ENCODE data around the gene NUMBL. TPM values are rescaled to one million over a fixed set of nuclear protein-coding genes. Genes with fewer than 3 reads are reported as not detected.
A peak's percentile ranks its signal among the peaks of the same experiment; 100 is the strongest.

Gene NUMBL
- total RNA-seq, 2 donors from 2014 or later, result 9.1 to 73.5 TPM

GRCh38 chr19:40719414-40719894 lies 29.0 kb upstream of the NUMBL start:
- Histone ChIP-seq H3K27ac (peak overlapping the region; percentile 52 to 99 (median 98)), H3K9me3 (no peaks in the 10 kb centered on the region), H3K36me3 (replicated peaks in 1 of 2; ENCODE audit: insufficient read depth in 1 of 2, low read depth in 2 of 2) (peaks cover 0 to 3% of the 10 kb centered on the region in 2 donors), H3K4me1 (peaks cover 52% of the 10 kb centered on the region), H3K4me3 (peak overlapping the region; percentile 36 to 83), H3K27me3 (no peaks in the 10 kb centered on the region)
- no peak for DNase-seq
- TF ChIP-seq CTCF (IDR thresholded peaks at IDR 0.05), result no peak
- 27 to 31% methylated on average over 7 of the region's 7 CpGs for WGBS, 2 donors
- ATAC-seq, result no peak
- intact Hi-C loops (cut with DNase I), result no loop called here

DNA sequence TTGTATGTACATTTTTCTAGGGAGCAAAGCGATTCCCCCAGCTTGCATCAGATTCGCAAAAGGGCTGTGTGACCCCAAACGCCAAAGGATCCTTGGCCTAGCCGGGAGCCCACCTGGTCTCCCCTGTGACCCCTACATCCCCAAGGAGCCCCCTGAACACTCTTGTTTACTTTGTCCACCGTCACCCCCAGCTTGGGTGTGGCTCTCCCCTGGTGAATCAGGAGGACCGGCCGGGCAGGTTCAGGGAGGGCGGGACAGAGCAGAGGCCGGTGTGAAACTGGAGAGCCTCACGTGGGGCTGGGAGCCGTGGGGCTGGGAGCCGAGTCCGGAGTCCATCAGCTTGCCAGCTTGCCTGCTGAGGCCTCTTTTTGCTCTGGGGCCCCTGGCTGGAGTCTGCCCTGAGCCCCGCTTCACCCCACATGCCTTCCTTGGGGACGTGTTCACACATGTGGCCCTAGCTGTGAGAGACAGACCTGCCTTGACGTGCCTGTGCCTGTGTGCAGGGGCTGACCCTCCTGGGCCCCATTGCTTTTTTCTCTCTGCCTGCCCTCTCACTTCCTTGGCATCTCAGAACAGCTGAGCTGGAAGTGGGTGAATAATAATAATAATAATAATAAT lies 28.4 kb upstream of the NUMBL start:
- WGBS, 2 donors, result 6% methylated on average over 7 to 13 of the region's 16 CpGs
- TF ChIP-seq POLR2A (IDR thresholded peaks at IDR 0.05) (peak; percentile 48 to 63 (median 58)), CTCF (IDR thresholded peaks at IDR 0.05) (peak in 1 of 7 experiments; percentile 10)
- peak; percentile 23 for ATAC-seq

DNA sequence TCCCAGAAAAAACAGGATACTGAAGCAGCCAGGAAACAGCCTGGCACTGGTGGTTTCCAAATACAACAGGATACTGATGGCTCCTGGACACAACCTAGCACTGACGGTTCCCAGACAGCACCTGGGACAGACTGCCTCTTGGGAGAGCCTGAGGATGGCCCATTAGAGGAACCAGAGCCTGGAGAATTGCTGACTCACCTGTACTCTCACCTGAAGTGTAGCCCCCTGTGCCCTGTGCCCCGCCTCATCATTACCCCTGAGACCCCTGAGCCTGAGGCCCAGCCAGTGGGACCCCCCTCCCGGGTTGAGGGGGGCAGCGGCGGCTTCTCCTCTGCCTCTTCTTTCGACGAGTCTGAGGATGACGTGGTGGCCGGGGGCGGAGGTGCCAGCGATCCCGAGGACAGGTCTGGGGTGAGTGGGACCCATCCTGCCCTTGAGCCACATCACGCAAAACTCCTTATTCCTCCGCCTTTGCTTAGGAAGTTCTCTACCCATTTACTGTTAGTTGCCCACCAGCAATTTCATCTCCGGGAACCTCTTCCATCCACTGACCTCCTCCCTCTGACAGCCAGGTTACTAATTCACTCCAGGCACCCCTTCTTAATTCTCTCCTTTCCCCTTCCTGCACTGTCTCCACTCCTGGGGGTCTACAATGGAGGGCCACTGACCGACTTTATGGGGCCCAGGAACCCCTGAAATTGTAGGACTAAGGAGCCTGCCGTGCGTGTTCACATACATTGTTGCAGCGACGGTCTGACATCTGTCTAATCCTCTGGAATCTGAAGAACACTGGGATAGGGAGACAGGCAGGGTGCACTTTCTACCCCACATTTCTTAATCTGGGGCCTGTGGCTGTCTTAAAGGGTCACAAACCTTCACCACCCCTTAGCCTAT lies 27.7 kb upstream of the NUMBL start:
- intact Hi-C loops (cut with DNase I), result no loop called here
- Histone ChIP-seq H3K9me3 (no peaks in the 10 kb centered on the region), H3K27ac (peak overlapping the region; percentile 93 to 99 (median 98)), H3K27me3 (no peaks in the 10 kb centered on the region), H3K36me3 (replicated peaks in 1 of 2; ENCODE audit: insufficient read depth in 1 of 2, low read depth in 2 of 2) (no peaks in the 10 kb centered on the region), H3K4me1 (peaks cover 58% of the 10 kb centered on the region), H3K4me3 (peak overlapping the region; percentile 36 to 83)
- 8 to 21% methylated on average over 16 to 19 of the region's 20 CpGs for WGBS, 2 donors
- DNase-seq, result peak; percentile 43 to 52 (median 47)
- no peak for ATAC-seq
- TF ChIP-seq POLR2A (IDR thresholded peaks at IDR 0.05) (no peak), CTCF (IDR thresholded peaks at IDR 0.05) (no peak)

More for the DNA sequence above, 28.4 kb upstream of the NUMBL start:
- Histone ChIP-seq H3K4me3 (peak overlapping the region; percentile 36 to 83), H3K9me3 (no peaks in the 10 kb centered on the region), H3K4me1 (peaks cover 58% of the 10 kb centered on the region), H3K27ac (peak overlapping the region; percentile 93 to 99 (median 98)), H3K36me3 (replicated peaks in 1 of 2; ENCODE audit: insufficient read depth in 1 of 2, low read depth in 2 of 2) (no peaks in the 10 kb centered on the region), H3K27me3 (no peaks in the 10 kb centered on the region)
- intact Hi-C loops (cut with DNase I), result no loop called here
- DNase-seq, result peak; percentile 85 to 93 (median 90)

- intact Hi-C loops (cut with DNase I), result no loop called here
- no peak for TF ChIP-seq CTCF (IDR thresholded peaks at IDR 0.05)
- TF ChIP-seq POLR2A (IDR thresholded peaks at IDR 0.05), result no peak
- peak in 3 of 4 donors; percentile 57 to 61 (median 60) for DNase-seq
- no peak for ATAC-seq
- peak overlapping the region; percentile 36 to 83 for H3K4me3 ChIP-seq
- H3K36me3 ChIP-seq (replicated peaks in 1 of 2; ENCODE audit: insufficient read depth in 1 of 2, low read depth in 2 of 2), result no peaks in the 10 kb centered on the region
- peak overlapping the region; percentile 93 to 99 (median 98) for H3K27ac ChIP-seq
- no peaks in the 10 kb centered on the region for H3K27me3 ChIP-seq
- H3K4me1 ChIP-seq, result peaks cover 55% of the 10 kb centered on the region
- H3K9me3 ChIP-seq, result no peaks in the 10 kb centered on the region
- 1 to 2% methylated on average over 9 to 20 of the region's 20 CpGs for WGBS, 2 donors
Observed at GRCh38 chr19:40717325-40717879, 27.0 kb upstream of the NUMBL start.

All from body of pancreas (tissue), 4 donors.